SJSA1 (cell line): ENCODE results near the gene LRP1. TPM values are rescaled to one million over a fixed set of nuclear protein-coding genes. Genes with fewer than 3 reads are reported as not detected.

Experiments
- DNase-seq, 2 experiments: peaks; one replicate each; pipeline ENCODE4 v3.0.0-alpha.2; 2015 to 2020; ENCODE audit warnings: low spot score in 2 of 2, low read depth in 1 of 2
- H3K27ac ChIP-seq: fragments of 250-450 bp; sonication (Bioruptor Pico); 2 replicates; pipeline ENCODE4 v1.5.1; 2020; ENCODE audit warnings: mild to moderate bottlenecking, moderate library complexity
- H3K27me3 ChIP-seq: fragments of 250-450 bp; sonication (Bioruptor Pico); replicated peaks from 2 replicates; pipeline ENCODE4 v1.5.1; 2020; ENCODE audit warnings: mild to moderate bottlenecking, moderate library complexity
- H3K36me3 ChIP-seq: fragments of 250-450 bp; sonication (Bioruptor Pico); 2 replicates; pipeline ENCODE4 v1.5.1; 2020; ENCODE audit warnings: mild to moderate bottlenecking
- H3K4me1 ChIP-seq: fragments of 250-450 bp; sonication (Bioruptor Pico); replicated peaks from 2 replicates; pipeline ENCODE4 v1.6.1; 2021; ENCODE audit warnings: mild to moderate bottlenecking
- H3K4me3 ChIP-seq: fragments of 250-450 bp; sonication (Bioruptor Pico); 2 replicates; pipeline ENCODE4 v1.5.1; 2020; ENCODE audit warnings: mild to moderate bottlenecking
- H3K9me3 ChIP-seq: fragments of 250-450 bp; sonication (Bioruptor Pico); replicated peaks from 2 replicates; pipeline ENCODE4 v1.5.1; 2020; ENCODE audit warnings: mild to moderate bottlenecking
- total RNA-seq: library from RNA; depleted of rRNA; stranded (reverse); fragments of >200 nt; shearing (Covaris generic); gene quantifications from 2 replicates; pipeline ENCODE4 v1.2.3, GENCODE V29; 2014

LRP1 gene
- total RNA-seq, 1 experiment from 2014 or later, result 33.3 TPM

DNA sequence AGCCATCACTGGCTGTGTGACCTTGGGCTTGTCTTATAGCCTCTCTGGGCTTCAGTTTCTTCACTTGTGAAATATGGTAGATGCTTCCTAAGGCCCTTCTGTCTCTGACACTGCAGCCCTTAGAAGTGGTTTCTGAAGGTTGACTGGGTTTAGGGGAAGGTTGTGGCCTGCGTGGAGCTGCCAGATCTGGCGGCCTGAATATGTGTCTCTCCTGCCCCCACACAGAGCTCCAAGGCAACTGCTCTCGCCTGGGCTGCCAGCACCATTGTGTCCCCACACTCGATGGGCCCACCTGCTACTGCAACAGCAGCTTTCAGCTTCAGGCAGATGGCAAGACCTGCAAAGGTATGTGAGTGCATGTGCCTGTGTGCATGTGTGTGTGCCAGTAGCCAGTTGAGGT lies 15.2 kb downstream of the LRP1 start:
- H3K36me3 ChIP-seq, result peaks cover 91% of the 10 kb centered on the region
- H3K27ac ChIP-seq, result no peak overlapping the region

DNA sequence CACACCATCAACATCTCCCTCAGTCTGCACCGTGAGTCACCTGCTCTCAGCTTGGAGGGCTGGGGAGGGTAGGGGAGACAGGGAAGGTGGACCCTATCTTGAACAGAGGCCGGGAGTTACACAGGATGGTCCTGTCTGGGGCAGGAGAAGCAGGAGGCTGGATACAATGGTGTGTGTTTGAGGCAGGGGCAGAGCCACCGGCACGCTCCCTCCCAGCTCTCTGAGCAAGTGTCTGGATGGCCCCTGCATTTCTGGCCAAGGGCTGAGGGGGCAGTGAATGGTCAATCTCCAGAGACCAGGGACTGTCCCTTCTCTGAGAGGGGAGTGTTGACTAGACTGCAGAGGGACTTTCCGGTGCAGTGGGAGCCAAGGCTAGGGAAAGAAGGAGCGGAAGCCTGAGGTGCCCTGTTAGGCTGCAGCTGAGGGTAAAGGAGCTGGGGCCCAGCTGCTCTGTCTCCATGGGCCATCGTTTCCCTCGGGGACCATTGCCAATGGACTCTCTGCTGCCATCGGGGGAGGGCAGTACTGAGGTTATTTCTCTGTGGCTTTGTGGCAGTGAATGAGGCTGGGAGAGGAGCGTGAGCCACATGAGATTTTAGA lies 17.3 kb downstream of the LRP1 start:
- H3K27ac ChIP-seq, result no peak overlapping the region
- no peak for DNase-seq
- H3K36me3 ChIP-seq, result peaks cover 94% of the 10 kb centered on the region

More for the DNA sequence above, 15.2 kb downstream of the LRP1 start:
- Histone ChIP-seq H3K4me1 (peaks cover 23% of the 10 kb centered on the region), H3K27me3 (no peaks in the 10 kb centered on the region), H3K9me3 (no peaks in the 10 kb centered on the region), H3K4me3 (no peak overlapping the region)
- DNase-seq, result no peak

DNA sequence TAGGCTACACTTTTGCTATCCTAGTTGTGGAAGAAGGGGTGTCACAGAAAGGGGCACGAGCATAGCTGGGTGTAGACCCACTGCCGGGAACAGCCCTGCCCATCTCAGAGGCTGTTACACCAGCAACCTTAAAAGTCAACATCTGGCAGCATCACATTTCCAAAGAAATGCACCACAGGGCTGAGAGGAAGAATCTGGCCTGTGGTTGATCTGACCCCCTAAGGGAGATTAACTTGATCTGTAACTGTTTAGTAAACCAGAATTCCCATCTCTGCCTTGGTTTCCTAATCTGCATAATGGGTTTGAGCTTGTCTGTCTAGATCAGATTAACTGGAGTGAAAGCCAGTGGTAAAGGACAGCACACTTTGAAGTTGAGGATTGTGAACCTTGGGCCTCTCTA lies 17.8 kb downstream of the LRP1 start:
- no peak overlapping the region for H3K27ac ChIP-seq
- no peaks in the 10 kb centered on the region for H3K9me3 ChIP-seq
- peaks cover 26% of the 10 kb centered on the region for H3K4me1 ChIP-seq
- H3K27me3 ChIP-seq, result no peaks in the 10 kb centered on the region
- DNase-seq, result no peak
- H3K36me3 ChIP-seq, result peaks cover 94% of the 10 kb centered on the region
- no peak overlapping the region for H3K4me3 ChIP-seq

More for the DNA sequence above, 17.3 kb downstream of the LRP1 start:
- H3K4me3 ChIP-seq, result no peak overlapping the region
- H3K4me1 ChIP-seq, result peaks cover 23% of the 10 kb centered on the region
- H3K9me3 ChIP-seq, result no peaks in the 10 kb centered on the region
- no peaks in the 10 kb centered on the region for H3K27me3 ChIP-seq

DNA sequence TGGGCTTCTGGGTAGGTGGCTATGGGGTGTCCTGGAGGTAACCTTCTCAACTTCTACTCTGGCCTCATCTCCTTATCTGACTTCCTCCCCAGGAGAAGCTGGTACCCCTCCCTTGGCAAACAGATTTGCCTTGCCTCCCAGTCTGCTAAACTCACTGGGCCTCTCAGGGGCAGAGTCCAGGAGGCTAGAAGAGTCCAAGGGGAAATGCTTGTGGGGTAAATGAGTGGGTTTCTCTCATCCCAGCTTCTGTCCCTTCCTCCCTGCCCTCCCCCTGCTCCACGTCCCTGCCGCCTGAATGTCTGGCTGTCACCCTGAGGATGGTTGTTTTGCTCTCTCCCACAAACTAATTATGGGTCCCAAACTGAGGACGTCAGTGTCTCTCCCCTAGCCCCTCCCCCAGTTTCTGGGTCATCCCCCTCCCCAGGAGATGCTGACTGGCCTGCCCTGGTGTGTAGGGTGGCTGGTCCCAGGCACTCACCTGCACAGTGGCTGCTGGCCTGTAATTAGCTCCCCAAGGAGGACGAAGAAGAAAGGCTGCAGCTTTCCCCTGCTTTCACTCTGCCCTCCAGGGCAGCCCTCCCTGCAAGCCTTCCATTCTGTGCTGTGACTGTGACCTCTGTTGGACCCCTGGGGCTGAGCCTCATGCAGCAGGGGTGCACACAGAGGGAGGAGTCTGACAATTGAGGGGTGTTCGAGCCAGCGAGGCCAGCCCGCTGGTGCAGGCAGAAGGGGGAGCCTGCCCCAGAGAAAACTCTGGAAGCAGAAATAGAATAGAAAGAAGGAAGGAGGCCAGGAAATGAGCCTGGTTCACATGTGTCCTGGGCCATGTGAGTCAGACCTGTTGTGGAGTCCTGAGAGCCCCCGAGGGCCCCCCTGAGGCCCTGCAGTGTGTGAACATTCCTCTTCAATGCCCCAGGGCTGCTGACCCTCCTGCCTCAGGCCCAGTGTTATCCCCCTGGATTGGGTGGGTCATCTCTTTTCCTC lies 19.0 kb downstream of the LRP1 start, which contains the start of gene LRP1-AS:
LRP1-AS (minus strand) TSS at position 659 of the 984 bp plus-strand sequence.
- H3K9me3 ChIP-seq, result no peaks in the 10 kb centered on the region
- no peaks in the 10 kb centered on the region for H3K27me3 ChIP-seq
- peaks cover 93% of the 10 kb centered on the region for H3K36me3 ChIP-seq
- H3K4me1 ChIP-seq, result peaks cover 37% of the 10 kb centered on the region
- H3K4me3 ChIP-seq, result no peak within 1 kb of the TSS
- no peak within 1 kb of the TSS for H3K27ac ChIP-seq
- DNase-seq, result no peak

DNA sequence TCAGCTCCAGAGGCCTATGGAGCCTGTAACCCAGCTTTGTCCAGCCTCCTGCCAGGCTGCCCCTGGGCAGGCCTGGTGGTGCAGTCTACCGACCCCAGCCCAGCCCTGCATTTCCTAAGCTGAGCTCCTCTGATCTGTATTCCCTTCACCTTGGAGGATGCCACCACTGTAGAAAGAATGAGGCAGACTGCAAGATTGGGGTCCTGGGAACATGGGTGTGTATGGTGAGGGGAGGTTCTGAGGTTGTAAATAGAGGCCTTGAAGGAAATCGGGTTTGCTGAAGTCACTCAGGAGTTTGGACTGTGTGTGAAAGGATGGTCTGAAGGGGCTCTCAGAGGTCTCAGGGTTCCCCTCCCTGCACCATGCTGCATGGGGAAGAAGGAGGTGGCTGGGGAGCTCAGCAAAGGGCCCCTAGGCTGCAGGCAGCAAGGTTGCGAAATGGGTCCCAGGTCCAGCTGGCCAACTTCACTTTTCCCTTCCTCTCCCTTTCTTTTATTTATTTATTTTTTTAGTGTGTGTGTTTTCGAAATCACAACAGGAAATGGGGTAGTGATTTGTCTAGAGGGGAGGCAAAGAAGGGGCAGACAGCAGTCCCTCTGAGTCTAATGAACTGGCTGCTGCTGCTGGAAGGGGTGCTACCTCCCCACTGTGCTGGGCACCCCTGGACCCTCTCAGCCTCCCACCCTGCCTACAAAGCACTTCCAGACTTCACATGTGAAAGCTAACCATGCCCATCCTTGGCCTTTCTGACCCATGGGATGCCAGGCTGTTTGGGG lies 20.4 kb downstream of the LRP1 start:
- no peaks in the 10 kb centered on the region for H3K9me3 ChIP-seq
- DNase-seq, result no peak
- no peaks in the 10 kb centered on the region for H3K27me3 ChIP-seq
- no peak overlapping the region for H3K4me3 ChIP-seq
- H3K36me3 ChIP-seq, result peaks cover 93% of the 10 kb centered on the region
- H3K4me1 ChIP-seq, result peaks cover 45% of the 10 kb centered on the region
- no peak overlapping the region for H3K27ac ChIP-seq

DNA sequence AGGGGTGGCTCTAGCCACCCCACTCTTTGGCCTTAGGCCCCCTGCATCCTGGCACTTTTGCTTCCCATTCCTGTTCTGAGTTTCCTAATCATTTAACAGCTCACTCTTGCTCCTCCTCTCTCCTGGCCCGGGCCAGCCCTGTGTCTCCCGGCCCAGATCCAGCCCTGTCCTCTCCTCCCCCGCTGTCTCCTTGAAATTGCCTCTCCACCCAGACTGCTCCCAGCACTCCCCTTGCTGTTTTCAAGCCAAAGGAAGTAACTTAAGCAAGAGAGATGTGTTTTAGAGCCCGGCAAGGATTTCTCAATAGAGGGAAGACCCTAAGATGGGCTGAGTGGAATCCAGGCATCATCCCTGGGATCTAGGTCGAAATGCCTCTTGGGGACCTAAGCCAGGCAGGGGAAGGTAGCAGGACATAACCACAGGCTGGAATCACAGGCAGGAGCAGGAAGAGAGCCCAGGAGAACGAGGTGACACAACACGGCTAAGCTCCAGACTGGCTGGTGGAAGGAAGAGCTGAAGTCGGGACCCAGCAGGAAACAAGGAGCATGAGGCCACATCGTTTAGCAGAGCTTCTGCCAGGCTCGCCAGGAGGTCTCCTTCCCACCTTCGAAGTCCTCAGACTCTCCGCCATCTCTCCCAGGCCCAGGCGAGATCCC lies 21.1 kb downstream of the LRP1 start:
- DNase-seq, result no peak
- Histone ChIP-seq H3K9me3 (no peaks in the 10 kb centered on the region), H3K27me3 (no peaks in the 10 kb centered on the region), H3K27ac (no peak overlapping the region), H3K4me3 (no peak overlapping the region), H3K36me3 (peaks cover 92% of the 10 kb centered on the region), H3K4me1 (peaks cover 45% of the 10 kb centered on the region)

DNA sequence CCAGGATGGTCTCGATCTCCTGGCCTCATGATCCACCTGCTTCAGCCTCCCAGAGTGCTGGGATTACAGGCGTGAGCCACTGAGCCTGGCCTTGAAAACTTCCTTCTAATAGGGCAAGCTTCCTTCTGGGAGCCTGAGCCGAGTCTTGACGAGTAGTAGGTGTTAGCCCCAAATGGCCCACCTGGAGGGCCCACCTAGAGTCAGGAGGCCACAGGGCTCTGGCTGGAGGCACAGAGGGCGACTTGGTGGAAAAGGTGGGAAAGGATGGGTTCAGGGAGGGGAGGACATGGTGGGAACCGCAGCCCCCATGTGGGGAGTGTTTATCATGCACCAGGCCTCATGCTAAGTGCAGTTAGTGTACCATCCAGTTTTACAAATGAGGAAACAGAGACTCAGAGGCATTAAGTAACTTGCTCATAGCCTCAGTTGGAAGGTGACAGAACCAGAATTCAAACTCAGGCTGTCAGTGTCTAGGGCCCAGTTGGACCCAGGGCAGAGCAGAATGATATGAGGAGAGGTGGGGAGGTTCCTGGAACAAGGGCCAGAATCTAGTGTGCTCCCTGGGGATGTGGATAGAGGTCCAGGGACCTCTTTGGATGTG lies 22.2 kb downstream of the LRP1 start:
- Histone ChIP-seq H3K9me3 (no peaks in the 10 kb centered on the region), H3K4me3 (no peak overlapping the region), H3K36me3 (peaks cover 92% of the 10 kb centered on the region), H3K4me1 (peaks cover 45% of the 10 kb centered on the region), H3K27ac (no peak overlapping the region), H3K27me3 (no peaks in the 10 kb centered on the region)
- DNase-seq, result no peak

DNA sequence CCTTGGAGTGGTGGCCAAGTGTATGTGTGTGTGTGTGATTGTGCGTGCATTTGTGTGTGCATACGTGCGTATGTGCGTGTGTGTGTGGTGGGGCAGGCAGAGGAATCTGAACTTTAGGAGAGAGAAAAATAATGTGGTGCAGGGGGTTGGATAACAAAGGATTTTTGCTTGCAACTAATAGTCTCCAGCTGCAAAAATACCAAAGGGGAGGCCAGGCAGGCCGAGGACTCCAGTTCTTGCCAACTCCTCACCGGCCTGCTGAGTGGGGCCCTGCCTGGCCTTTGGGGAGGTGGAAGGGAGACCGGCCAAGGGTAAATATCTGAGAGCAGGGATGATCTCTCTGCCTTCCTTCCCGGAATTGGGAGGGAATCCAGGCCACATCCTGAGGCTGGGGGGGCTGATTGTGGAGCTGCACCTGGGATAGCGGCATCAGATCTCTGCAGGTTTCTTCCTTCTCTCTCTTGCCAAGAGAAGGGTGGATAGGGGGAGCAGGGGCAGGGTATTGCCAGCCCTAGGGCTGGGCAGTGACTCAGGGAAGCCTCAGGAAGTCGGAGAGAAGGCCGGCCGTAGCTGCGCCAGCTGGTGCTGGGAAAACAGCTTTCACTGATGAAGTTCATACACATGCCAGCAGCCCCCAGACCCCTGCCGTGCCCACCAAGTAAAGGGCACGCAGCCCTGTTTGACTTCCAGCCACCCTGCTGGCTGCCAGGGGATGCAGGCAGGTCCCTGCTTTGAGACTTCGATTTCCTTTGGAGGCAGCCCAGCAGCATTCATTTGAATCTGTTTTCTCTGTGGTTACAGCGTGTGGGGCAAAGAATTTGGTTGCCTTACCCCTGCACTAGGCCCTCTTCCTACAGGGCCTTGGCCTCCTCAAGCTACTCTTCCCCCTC lies 23.7 kb downstream of the LRP1 start:
- H3K9me3 ChIP-seq, result no peaks in the 10 kb centered on the region
- peaks cover 91% of the 10 kb centered on the region for H3K36me3 ChIP-seq
- H3K4me3 ChIP-seq, result no peak overlapping the region
- DNase-seq, result no peak
- H3K27ac ChIP-seq, result no peak overlapping the region
- peaks cover 42% of the 10 kb centered on the region for H3K4me1 ChIP-seq
- no peaks in the 10 kb centered on the region for H3K27me3 ChIP-seq

DNA sequence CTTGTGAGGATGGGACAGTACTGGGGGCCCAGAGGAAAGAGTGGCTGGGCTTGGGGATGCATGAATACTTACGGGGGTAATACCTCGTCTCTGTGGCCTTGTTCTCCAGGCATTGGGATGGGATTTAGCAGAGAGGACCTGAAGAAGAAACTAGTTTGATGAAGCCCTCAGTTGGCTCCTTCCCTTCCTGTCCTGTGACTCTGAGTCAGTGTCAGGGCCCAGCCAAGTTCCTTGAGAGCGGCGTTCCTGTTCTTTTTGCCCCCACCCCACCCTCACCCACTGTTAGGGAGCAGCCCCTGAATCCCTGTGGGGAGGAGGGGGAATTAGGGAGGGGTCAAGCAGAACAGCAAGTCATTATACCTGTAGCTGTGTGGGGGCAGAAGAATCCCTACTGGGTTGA lies 24.4 kb downstream of the LRP1 start:
- Histone ChIP-seq H3K27ac (no peak overlapping the region), H3K9me3 (no peaks in the 10 kb centered on the region), H3K4me1 (peaks cover 36% of the 10 kb centered on the region), H3K27me3 (no peaks in the 10 kb centered on the region), H3K36me3 (peaks cover 91% of the 10 kb centered on the region), H3K4me3 (no peak overlapping the region)
- DNase-seq, result no peak

DNA sequence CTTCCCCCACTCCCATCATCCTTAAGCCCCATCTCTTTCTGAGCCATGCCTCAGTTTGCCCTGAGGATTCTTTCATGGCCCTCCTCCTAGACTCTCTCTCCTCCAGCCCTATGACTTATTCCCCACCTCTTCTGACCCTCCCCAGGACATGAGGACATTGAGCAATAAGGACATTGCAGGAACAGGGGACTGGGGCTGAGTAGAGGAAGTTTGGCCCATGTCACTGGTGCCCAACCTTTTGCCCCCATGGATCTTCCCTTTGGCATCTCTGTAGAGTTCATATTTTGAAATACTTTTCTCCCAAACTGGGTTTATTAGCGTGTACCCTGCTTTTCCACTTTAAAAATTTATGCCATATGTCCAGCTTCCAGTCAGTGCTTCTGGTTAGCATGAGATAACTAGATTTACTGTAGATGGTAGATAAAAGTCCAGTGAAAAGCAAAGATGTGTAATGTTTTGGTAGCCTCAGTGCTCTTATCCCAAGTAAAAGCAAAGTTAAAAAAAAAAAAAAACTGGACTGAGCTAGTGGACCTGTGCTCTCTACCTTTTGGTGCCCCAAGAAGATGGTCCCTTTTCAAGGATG lies 25.2 kb downstream of the LRP1 start:
- H3K4me1 ChIP-seq, result peaks cover 29% of the 10 kb centered on the region
- no peak overlapping the region for H3K27ac ChIP-seq

DNA sequence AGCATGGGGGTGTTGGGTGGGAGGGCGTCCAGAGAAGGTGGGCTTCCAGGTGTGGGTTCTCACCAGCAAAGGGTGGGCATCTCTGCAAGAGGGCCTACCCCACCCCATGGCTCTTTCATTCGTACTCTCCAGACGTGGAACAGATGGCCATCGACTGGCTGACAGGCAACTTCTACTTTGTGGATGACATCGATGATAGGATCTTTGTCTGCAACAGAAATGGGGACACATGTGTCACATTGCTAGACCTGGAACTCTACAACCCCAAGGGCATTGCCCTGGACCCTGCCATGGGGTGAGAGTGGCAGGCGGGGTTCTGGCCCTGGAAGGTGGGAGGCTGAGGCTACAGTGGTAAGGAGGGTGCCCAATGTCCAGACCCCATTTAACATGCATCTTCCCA lies 25.8 kb downstream of the LRP1 start:
- Histone ChIP-seq H3K9me3 (no peaks in the 10 kb centered on the region), H3K4me3 (no peak overlapping the region), H3K27ac (no peak overlapping the region), H3K27me3 (no peaks in the 10 kb centered on the region), H3K36me3 (peaks cover 93% of the 10 kb centered on the region), H3K4me1 (peaks cover 23% of the 10 kb centered on the region)
- no peak for DNase-seq

More for the DNA sequence above, 25.2 kb downstream of the LRP1 start:
- Histone ChIP-seq H3K9me3 (no peaks in the 10 kb centered on the region), H3K36me3 (peaks cover 93% of the 10 kb centered on the region), H3K27me3 (no peaks in the 10 kb centered on the region), H3K4me3 (no peak overlapping the region)
- DNase-seq, result no peak

DNA sequence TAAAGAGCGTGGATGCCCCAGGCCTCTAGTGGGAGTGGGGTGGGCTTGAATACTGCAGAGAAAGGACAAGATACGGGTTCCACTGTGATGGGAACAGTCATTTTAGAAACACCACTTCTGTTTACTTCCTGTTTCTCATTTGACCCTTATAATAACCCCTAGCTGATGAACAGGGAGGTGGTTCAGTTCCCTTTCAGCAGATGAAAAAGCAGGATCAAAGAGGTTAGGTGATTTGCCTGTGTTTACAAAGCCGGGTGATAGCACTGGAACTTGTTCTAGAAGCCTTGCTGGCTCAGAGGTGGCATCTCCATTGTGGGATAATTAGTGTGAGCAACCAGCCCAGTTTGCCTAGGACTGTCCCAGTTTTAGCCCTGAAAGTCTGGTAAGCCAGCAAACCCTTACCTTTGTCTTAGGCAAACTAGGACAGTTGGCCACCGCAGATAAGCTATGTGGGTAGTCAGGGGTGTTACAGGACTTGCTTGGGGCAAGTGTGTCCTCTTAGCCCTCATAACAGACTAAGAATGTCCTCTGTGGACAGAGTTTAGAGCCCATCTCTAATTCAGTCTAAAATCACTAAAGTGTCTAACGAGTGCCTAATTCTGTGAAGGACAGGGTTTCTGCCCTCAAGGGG lies 26.6 kb downstream of the LRP1 start:
- H3K4me3 ChIP-seq, result no peak overlapping the region
- H3K27me3 ChIP-seq, result no peaks in the 10 kb centered on the region
- H3K36me3 ChIP-seq, result peaks cover 93% of the 10 kb centered on the region
- H3K9me3 ChIP-seq, result no peaks in the 10 kb centered on the region
- no peak overlapping the region for H3K27ac ChIP-seq
- no peak for DNase-seq
- peaks cover 22% of the 10 kb centered on the region for H3K4me1 ChIP-seq
